GM18520 (cell line): ENCODE measurements around the gene PEAK1.
"Not testable (repeated sequence)": the region's sequence is repeated elsewhere in the genome, so short reads cannot be mapped to it uniquely, and the experiment has no call there.

Experiments used
- ATAC-seq: cut with Tn5 transposase; IDR thresholded peaks from one replicate; pipeline ENCODE4 v1.9.1; 2021; ENCODE audit not compliant: unreplicated experiment

PEAK1 gene

GRCh38 chr15:77239882-77240608 lies 179.9 kb downstream of the PEAK1 start:
- ATAC-seq = no peak

- ATAC-seq = no peak
Observed at GRCh38 chr15:77235566-77235965, 184.3 kb downstream of the PEAK1 start.

GRCh38 chr15:77228828-77229227 lies 191.1 kb downstream of the PEAK1 start:
- ATAC-seq = no peak

GRCh38 chr15:77226652-77227051 lies 193.3 kb downstream of the PEAK1 start:
- ATAC-seq = no peak

GRCh38 chr15:77225646-77226045 lies 194.3 kb downstream of the PEAK1 start:
- no peak for ATAC-seq

GRCh38 chr15:77225088-77225487 lies 194.8 kb downstream of the PEAK1 start:
- ATAC-seq = no peak

- no peak for ATAC-seq
Observed at GRCh38 chr15:77224352-77224751, 195.6 kb downstream of the PEAK1 start.

GRCh38 chr15:77221708-77222107 lies 198.2 kb downstream of the PEAK1 start:
- no peak for ATAC-seq

GRCh38 chr15:77221174-77221573 lies 198.7 kb downstream of the PEAK1 start:
- no peak for ATAC-seq

GRCh38 chr15:77219841-77220240 lies 200.1 kb downstream of the PEAK1 start:
- ATAC-seq = no peak

- no peak for ATAC-seq
Observed at GRCh38 chr15:77209221-77209620, 210.7 kb downstream of the PEAK1 start.

- no peak for ATAC-seq
Observed at GRCh38 chr15:77208241-77208640, 211.7 kb downstream of the PEAK1 start.

- no peak for ATAC-seq
Observed at GRCh38 chr15:77201665-77202064, 218.2 kb downstream of the PEAK1 start.

- no peak for ATAC-seq
Observed at GRCh38 chr15:77196381-77196780, 223.5 kb downstream of the PEAK1 start.

- ATAC-seq = no peak
Observed at GRCh38 chr15:77195586-77195985, 224.3 kb downstream of the PEAK1 start.

- ATAC-seq = no peak
Observed at GRCh38 chr15:77192451-77192850, 227.5 kb downstream of the PEAK1 start.

- ATAC-seq = no peak
Observed at GRCh38 chr15:77191230-77191834, 228.6 kb downstream of the PEAK1 start.

- ATAC-seq = no peak
Observed at GRCh38 chr15:77187751-77188464, 232.0 kb downstream of the PEAK1 start.

GRCh38 chr15:77186594-77187011 lies 233.3 kb downstream of the PEAK1 start:
- no peak for ATAC-seq

- no peak for ATAC-seq
Observed at GRCh38 chr15:77185242-77185785, 234.6 kb downstream of the PEAK1 start.

GRCh38 chr15:77184352-77184751 lies 235.6 kb downstream of the PEAK1 start:
- ATAC-seq = not testable (repeated sequence)

GRCh38 chr15:77183066-77183465 lies 236.8 kb downstream of the PEAK1 start:
- no peak for ATAC-seq
